Stimulated activated CD8-positive, alpha-beta memory T cell treated with anti-CD3 and anti-CD28 coated beads, Interleukin-2, amount 100 ng/mL, for 1 hour (primary cell): ENCODE data around the gene GP2.

ENCODE experiments used
- DNase-seq, 2 donors: peaks; one replicate each; pipeline ENCODE4 v3.0.0-alpha.2; 2020; ENCODE audit warnings: low read depth in 2 of 2

The GP2 gene

GRCh38 chr16:20327444-20328041 is at the start of gene GP2:
TSS of gene GP2 (minus strand) at chr16:20327513. CDS start at chr16:20326431, 1,082 bp downstream.
- DNase-seq: no peak

GRCh38 chr16:20372701-20373100 is 45.4 kb upstream of the GP2 start:
- no peak for DNase-seq

DNA sequence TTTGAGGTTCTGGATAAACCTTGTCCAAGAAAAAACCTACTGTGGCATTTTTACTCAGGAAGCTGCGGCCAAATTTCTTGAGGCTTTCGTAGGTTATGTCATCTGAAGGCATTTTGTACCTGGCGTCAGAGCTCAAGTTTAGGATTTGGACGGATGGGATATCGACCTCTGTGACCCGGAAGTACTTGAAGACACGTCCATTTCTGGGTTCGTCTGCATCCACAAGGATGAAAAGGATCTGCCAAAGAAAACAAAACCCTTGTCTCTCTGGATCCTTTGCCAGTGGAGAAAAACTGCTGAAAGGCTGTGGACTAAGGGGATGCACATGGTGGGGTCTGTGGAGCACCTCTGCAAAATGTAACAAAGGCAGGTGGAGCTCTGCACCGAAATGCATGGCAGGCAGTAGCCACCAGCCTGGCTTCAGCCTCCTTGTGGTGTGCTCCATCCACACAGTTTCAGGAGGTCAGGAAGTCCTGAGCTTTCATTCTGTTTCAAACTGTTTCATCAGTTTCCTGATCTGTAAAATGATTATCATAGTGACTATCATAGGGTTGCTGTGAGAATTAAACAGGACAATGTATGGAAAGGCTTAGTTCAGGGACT is 42.2 kb upstream of the GP2 start:
- no peak for DNase-seq

GRCh38 chr16:20364051-20364450 is 36.7 kb upstream of the GP2 start:
- DNase-seq: no peak

GRCh38 chr16:20363191-20363590 is 35.9 kb upstream of the GP2 start:
- no peak for DNase-seq

DNA sequence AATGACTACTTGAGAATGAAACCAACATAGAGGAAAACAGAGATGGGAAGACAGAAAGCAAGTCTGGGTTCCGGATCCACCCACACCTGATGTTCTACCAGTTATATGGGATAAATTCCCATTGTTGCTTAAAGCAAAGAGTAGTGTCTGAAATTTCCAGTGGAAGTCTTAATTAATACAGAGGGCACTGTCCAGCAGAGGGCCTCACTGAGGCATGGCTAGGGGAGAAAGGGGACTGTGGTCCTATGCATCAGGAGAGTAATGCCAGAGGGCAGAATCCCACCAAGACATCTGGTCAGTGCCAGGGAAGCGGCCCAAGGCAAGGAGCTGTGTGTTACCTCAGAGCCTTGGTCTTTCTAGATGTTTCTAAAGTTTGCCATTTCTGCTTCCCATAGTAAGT is 32.7 kb upstream of the GP2 start:
- no peak for DNase-seq

DNA sequence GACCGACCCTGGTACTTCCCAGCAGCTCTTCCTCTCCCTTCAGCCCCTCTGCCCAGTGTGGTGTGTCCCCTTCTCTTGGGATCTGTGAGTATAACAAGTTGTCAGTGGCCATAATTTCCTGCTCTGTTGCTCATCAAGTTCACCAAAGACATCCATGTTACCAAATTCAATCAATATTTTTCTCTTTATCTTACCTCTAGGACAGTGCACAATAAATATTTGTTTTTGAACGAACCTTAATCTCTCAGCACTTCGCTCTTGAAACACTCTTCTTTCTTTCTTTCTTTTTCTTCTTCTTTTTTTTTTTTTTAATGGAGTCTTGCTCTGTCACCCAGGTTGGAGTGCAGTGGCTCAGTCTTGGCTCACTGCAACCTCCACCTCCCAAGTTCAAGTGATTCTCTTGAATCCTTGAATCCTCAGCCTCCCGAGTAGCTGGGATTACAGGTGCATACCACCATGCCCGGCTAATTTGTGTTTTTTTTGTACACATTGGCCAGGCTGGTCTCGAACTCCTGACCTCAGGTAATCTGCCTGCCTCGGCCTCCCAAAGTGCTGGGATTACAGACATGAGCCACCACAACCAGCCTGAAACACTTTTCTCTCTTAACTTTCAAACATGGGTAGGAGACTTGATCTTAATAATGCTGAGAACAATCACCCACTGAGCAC is 27.9 kb upstream of the GP2 start:
- no peak for DNase-seq

DNA sequence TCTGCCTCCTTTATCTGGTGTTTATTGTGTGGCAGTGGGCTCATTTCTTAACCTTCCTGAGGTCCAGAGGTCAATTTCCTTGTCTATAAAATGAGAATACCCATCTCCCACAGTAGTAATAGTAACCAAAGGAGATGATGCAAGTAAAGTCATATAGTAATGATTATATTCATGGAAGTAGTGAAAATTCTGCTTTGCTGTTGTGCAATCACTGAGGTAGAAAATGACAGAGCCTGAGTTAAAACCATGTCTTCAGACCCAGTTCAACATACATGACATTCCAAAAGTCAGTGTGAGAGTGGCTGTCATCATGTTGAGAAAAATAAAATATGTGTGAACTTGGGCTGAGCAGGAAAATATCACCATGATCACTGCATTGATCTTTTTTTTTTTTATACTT is 26.1 kb upstream of the GP2 start:
- DNase-seq: no peak

DNA sequence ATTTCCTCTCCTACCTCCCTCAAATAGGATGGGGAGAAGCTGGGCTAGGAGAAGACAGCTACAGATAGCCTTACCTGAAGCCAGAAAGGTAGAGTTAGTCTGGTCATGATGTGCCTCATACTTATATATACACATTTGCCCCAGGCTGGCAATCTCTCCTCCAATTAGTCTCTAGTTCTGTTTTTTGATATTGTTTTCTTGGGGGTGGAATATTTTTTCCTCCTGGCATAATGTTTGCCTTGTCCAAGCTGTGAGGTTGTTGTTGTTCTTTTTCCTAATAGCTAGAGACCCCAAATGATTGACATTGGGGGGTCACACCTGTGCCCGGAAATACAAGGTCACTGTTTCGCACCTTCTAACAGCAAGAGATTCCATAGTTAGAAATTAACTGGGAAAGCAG is 25.3 kb upstream of the GP2 start, which contains the start of gene UMOD:
Gene UMOD, minus strand, starts transcription at position 101 of the 400 bp plus-strand sequence. CDS start 1,978 bp downstream, outside the sequence.
- no peak for DNase-seq

DNA sequence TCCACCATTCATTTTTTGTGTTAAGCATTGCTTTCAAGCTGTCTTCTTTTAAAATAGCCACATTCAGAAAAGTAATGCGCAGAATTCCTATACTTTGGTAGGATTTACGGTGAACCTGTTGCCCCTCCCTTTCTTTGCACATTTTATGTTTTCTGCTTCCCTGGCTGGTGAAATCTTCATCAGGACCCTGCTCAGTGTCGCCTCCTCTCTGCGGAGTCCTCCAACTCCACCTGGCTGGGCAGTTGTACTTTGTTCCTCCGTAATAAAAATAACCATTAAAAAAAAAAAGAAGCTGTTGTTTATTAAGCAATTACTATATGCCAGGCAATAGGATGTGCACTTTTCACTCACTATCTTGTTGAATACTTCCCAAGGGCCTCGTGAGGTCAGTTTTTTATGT is 22.3 kb upstream of the GP2 start:
- DNase-seq: no peak

- no peak for DNase-seq
Measured at GRCh38 chr16:20348365-20349185, 21.3 kb upstream of the GP2 start.

DNA sequence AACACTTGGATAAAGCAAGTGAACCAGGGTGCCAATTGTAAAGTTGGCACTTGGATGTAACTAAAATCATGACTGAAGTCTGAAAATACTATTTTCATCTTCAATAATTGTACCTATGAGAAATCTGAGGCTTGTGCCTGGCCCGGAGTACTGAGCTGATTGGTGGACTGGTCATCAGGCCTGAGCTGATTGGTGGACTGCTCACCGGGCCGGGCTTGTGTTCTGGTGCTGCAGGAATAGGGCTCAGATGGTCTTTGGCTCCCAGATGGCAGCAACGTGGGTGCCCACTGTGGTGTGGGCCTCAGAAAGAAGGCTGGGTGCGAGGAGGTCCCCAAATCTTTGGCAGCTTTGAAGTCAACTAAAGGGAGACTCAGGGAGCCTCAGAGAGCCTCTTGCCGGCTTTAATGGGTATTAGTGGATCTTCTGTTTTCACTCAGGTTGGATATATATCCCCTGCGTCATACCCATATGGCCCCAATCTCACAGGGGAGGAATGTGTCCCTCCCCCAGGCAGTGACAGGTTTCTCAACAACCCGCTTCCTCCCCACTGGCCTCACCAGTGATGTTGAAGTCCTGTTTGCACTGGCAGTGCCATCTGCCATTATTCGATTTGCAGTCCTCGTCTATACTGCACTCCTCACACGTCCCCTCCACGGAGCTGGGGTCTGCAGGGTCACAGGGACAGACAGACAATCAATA is 20.5 kb upstream of the GP2 start:
- DNase-seq: no peak

- DNase-seq: no peak
Measured at GRCh38 chr16:20344611-20345010, 17.3 kb upstream of the GP2 start.

GRCh38 chr16:20339744-20340143 is 12.4 kb upstream of the GP2 start:
- no peak for DNase-seq

GRCh38 chr16:20336955-20337354 is 9.6 kb upstream of the GP2 start:
- DNase-seq: no peak

DNA sequence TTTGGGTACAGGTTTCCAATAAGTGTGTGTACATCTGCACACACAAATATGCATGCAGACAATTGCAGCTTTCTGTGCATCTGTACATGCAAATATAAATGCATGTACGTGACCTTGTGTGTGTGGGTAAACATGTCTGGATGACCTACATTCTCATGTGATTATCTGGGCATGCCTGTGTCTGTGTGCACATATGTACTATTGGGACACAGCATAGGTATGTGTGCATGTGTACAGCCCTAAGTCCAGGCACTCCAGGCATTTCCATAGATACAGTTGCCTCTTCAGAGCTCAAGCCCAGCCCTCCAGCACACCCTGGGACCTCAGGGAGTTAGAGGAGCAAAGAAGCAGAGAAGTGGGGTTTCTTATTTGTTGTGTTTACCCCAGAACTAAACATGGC is 7.1 kb upstream of the GP2 start:
- DNase-seq: no peak

DNA sequence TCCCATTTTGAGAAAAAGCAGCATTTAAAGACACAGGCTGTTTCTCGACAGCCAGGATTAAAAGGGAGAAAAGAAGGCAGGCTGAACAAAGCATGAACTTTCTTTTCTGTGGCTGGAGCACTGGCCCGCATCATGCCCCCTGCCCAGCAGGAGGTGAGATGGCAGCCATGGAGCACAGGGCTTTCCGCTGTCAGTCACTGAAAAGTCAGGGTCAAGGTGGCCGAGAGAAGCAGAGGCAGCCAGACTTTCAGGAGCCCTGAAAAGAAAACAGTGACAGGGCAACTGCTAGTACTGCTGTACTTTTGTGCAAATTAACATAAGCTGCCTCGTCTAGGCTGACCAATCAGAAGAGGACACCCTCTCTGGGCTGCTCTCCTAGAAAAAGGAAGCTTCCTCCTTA is 5.8 kb upstream of the GP2 start:
- no peak for DNase-seq

GRCh38 chr16:20332411-20332810 is 5.1 kb upstream of the GP2 start:
- no peak for DNase-seq

DNA sequence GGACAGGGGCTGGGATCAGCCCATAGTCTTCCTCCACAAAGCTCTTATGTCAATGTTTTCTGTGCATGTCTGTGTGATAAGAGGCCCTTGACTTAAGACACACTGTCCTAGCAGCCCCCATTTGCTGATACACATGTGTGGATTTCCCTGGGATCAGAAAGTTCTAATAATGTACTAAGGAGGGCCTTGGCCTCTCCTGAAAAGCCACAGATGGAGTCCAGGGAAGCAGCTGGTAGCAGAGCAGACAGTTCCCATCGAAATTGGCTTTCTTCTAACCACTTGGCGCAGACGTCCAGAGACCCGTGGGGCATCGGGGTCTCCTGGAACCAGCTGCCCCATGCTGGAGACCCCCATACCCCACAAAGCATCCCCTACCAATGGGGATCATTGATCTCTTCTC is 4.3 kb upstream of the GP2 start:
- DNase-seq: no peak

- no peak for DNase-seq
Measured at GRCh38 chr16:20329392-20330138, 2.3 kb upstream of the GP2 start.

DNA sequence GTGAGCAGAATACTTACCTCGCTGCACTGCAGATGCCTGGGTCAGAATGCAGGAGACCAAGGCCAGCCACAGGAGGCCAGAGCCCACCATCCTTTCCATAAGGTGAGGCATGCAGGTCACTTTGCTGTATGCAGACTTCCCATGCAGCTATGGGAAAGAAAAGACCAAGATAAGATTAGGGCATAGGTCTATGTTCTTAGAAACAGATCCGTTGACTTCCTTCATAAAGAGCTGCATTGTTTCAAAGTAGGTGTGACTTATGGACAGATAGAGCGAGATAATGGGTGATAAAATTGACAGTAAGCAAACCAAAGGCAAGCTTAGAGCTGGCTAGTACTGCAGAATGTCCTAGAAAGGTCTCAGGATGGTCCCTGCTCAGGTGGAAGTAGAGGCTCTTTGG is 992 bp downstream of the GP2 start:
- no peak for DNase-seq
